Nephron progenitor cell (in vitro differentiated cells): ENCODE measurements around the gene PTCD2.

ENCODE experiments used
- DNase-seq: peaks from one replicate; pipeline ENCODE4 v3.0.0; 2021
- H3K27ac Mint-ChIP-seq: 2 replicates; pipeline ENCODE4 v1.8.0; 2021; ENCODE audit warnings: mild to moderate bottlenecking, moderate library complexity, mixed read lengths
- H3K27me3 Mint-ChIP-seq: 2 replicates; pipeline ENCODE4 v1.8.0; 2021; ENCODE audit warnings: mild to moderate bottlenecking, low read depth, mixed read lengths; ENCODE audit not compliant: poor library complexity
- H3K36me3 Mint-ChIP-seq: 2 replicates; pipeline ENCODE4 v1.8.0; 2021; ENCODE audit warnings: low read depth, mixed read lengths
- H3K4me1 Mint-ChIP-seq: 2 replicates; pipeline ENCODE4 v1.8.0; 2021; ENCODE audit warnings: mixed read lengths
- H3K4me3 Mint-ChIP-seq: 2 replicates; pipeline ENCODE4 v1.8.0; 2021; ENCODE audit warnings: mild to moderate bottlenecking, moderate library complexity, mixed read lengths
- H3K9me3 Mint-ChIP-seq: 2 replicates; pipeline ENCODE4 v1.8.0; 2021; ENCODE audit warnings: mild to moderate bottlenecking, moderate library complexity, mixed read lengths
- CTCF ChIP-seq: fragments of 200-600 bp; sonication (generic); IDR thresholded peaks from 2 replicates; pipeline ENCODE4 v1.5.0; 2021; ENCODE audit warnings: antibody characterized with exemption

PTCD2 gene

GRCh38 chr5:72372331-72372730, 52.2 kb downstream of the PTCD2 start:
- Mint-ChIP-seq H3K9me3 (no peaks in the 10 kb centered on the region), H3K36me3 (no peaks in the 10 kb centered on the region), H3K4me3 (no peak overlapping the region), H3K27ac (no peak overlapping the region), H3K4me1 (no peaks in the 10 kb centered on the region), H3K27me3 (peaks cover 16% of the 10 kb centered on the region)
- TF ChIP-seq CTCF = no peak
- no peak for DNase-seq

DNA sequence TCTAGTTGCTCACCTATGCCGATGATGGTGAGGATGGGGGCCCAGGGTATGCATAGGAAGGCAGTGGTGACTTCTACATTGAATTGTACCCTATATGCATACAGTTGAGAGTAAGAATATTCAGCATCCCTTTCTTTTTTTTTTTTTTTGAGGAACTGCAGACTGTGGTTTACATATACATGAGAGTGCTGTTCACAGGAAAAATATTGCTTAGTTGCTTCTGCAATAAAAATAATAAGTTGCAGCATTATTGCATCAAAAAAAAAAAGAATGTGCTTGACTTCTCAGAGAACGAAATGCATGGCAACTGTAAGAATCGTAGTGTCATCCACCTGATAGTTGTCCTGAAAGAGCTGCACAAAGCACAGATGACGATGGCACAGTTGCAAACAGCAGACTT, 52.8 kb downstream of the PTCD2 start:
- H3K36me3 Mint-ChIP-seq = no peaks in the 10 kb centered on the region
- peaks cover 1% of the 10 kb centered on the region for H3K4me1 Mint-ChIP-seq
- H3K27me3 Mint-ChIP-seq = peaks cover 16% of the 10 kb centered on the region
- no peaks in the 10 kb centered on the region for H3K9me3 Mint-ChIP-seq
- no peak overlapping the region for H3K27ac Mint-ChIP-seq
- no peak for TF ChIP-seq CTCF
- DNase-seq = no peak
- no peak overlapping the region for H3K4me3 Mint-ChIP-seq

DNA sequence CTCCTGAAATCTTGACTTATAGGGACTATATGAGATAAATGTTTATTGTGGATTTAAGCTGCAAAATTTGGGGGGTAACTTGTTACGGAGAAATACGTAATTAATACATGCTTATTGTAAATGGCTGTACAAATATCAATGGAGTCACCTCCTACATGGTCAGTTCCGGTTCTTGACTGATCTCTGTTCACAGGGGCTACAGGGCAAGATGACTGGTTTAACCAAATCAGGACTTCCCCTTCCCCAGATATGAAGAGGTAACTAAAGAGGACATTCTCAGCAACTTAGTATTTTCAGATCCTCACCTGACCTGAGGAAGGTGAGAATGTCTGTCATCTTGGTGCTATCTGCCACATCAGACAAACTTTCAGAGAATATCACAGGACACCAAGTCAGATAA, 54.7 kb downstream of the PTCD2 start:
- Mint-ChIP-seq H3K4me1 (peaks cover 12% of the 10 kb centered on the region), H3K9me3 (no peaks in the 10 kb centered on the region), H3K27me3 (peaks cover 12% of the 10 kb centered on the region), H3K36me3 (no peaks in the 10 kb centered on the region), H3K4me3 (no peak overlapping the region), H3K27ac (no peak overlapping the region)
- no peak for TF ChIP-seq CTCF
- no peak for DNase-seq

DNA sequence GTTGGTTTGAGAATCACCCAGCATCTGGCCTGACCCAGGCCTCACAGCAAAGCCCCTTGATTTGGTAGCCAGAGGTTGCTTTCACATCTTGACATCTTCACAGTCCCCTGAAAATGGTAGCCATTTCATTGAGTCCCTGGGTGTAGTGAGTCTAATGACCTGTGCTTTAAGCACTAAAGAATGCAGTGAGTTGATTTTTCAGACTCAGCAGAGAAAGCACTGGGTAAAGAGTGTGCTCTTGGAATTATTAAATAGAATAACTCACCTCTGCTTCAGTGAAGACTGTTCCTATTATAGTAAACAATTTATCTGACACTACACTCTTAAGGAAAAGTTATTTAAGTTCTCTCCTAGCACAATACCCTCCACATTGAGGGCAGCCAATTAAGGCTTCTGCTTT, 56.2 kb downstream of the PTCD2 start:
- H3K36me3 Mint-ChIP-seq = no peaks in the 10 kb centered on the region
- no peak overlapping the region for H3K4me3 Mint-ChIP-seq
- H3K27ac Mint-ChIP-seq = no peak overlapping the region
- peaks cover 17% of the 10 kb centered on the region for H3K4me1 Mint-ChIP-seq
- TF ChIP-seq CTCF = no peak
- no peak for DNase-seq
- H3K9me3 Mint-ChIP-seq = no peaks in the 10 kb centered on the region
- peaks cover 9% of the 10 kb centered on the region for H3K27me3 Mint-ChIP-seq

GRCh38 chr5:72377910-72378638, 57.9 kb downstream of the PTCD2 start:
- TF ChIP-seq CTCF = no peak
- no peaks in the 10 kb centered on the region for H3K9me3 Mint-ChIP-seq
- H3K27ac Mint-ChIP-seq = no peak overlapping the region
- H3K36me3 Mint-ChIP-seq = no peaks in the 10 kb centered on the region
- no peak overlapping the region for H3K4me3 Mint-ChIP-seq
- peaks cover 17% of the 10 kb centered on the region for H3K4me1 Mint-ChIP-seq
- H3K27me3 Mint-ChIP-seq = peaks cover 9% of the 10 kb centered on the region
- DNase-seq = no peak

GRCh38 chr5:72378639-72379289, 58.6 kb downstream of the PTCD2 start:
- Mint-ChIP-seq H3K36me3 (no peaks in the 10 kb centered on the region), H3K4me3 (no peak overlapping the region)
- TF ChIP-seq CTCF = no peak

More at GRCh38 chr5:72378639-72379289, 58.6 kb downstream of the PTCD2 start:
- Mint-ChIP-seq H3K9me3 (no peaks in the 10 kb centered on the region), H3K4me1 (peaks cover 17% of the 10 kb centered on the region), H3K27me3 (peaks cover 9% of the 10 kb centered on the region), H3K27ac (no peak overlapping the region)
- no peak for DNase-seq
